Iris pigment epithelial cell (primary cell): ENCODE results near the gene GMDS.
A peak's percentile ranks its signal among the peaks of the same experiment; 100 is the strongest.

Experiments used
- DNase-seq: peaks from one replicate; pipeline ENCODE4 v3.0.0-alpha.2; 2011; ENCODE audit warnings: low read depth

Gene GMDS

GRCh38 chr6:1832844-1833787, 412.3 kb downstream of the GMDS start:
- no peak for DNase-seq

DNA sequence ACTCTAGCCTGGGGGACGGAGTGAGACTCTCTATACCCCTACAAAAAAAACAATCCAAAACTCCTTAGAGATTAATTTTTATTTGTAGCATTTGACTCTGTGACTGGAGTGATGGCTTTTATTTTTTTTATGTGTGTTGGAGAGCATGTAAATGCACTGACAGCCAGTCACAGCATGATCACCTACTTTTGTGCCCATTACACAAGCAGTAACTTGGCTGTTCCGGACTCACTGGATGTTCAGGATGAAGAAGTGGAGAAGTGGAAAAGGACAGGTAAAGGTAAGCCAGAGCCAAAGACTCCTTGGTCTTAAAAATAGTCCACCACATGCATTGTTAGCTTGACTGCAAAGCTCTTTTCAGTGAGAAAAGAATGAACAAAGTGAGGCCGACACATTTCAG, 413.0 kb downstream of the GMDS start:
- no peak for DNase-seq

- DNase-seq: no peak
Observed at GRCh38 chr6:1827984-1828793, 417.2 kb downstream of the GMDS start.

- DNase-seq: peak; percentile 68
Observed at GRCh38 chr6:1825926-1826325, 419.5 kb downstream of the GMDS start.

GRCh38 chr6:1825277-1825676, 420.1 kb downstream of the GMDS start:
- DNase-seq: no peak

DNA sequence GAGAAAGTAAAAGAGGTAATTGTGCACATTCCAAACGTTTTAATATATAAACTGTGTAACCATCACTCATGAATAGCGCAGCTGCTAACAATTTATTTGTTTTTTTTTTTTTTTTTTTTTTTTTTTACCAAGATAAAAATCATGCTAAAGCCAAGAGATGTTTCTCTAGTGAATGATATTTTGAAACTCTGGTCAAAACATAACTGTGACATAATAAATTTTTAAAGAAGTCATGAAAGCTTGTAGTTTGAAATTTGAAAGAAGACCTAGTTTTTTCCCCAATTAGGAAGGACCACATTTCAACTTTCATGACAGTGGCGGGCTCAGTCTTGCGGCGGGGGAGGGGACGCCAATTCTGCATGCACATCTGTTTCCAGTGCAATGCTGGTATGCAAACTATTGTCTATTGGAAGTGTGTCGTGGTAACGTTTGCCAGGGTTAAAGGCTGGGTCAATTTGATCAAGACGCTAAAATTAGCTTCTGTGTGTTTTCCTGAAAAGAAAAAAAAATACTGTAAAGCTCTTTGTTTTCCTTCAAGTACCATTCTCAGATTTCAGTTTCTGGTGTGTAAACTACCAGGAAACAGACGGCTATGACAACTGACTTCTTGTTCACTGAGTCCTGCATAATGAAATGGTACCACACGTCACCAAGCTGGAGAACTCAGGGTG, 423.8 kb downstream of the GMDS start:
- DNase-seq: peak; percentile 55

DNA sequence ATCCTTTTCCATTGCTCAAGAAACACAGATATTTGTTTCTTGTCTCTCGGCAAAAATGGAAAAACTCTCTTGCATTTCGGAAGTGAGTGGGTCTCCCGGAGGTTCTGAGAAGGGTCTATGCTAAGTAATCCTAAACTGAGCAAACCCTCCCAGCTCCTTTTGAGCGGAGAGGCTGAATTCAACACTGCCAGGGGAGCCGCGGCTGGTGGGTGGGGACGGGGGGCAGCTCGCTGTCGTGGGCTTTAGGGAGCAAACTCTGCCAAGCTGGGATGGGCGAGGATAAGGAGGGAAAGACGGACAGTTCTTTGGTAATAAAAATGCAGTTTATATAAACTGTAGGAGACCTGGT, 424.3 kb downstream of the GMDS start:
- DNase-seq: no peak

GRCh38 chr6:1820714-1821113, 424.7 kb downstream of the GMDS start:
- DNase-seq: no peak

DNA sequence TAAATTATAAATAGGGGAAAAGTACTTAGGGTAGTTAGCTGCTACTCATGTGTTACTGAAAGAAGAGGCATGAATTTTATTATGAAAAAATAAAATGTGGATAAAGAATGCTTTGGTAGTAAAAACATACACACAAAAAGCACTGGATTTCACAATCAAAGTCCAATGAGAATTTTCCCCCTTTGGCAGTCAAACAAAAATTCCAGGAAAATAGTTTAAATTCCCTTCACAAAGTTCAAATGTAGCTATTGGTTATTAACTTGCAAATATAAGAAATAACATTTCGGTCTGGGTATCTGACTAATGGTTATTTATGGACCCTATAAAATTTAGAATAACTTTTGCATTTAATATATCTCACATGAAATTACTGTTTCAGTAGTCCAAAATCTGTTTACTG, 425.2 kb downstream of the GMDS start:
- DNase-seq: peak; percentile 72

DNA sequence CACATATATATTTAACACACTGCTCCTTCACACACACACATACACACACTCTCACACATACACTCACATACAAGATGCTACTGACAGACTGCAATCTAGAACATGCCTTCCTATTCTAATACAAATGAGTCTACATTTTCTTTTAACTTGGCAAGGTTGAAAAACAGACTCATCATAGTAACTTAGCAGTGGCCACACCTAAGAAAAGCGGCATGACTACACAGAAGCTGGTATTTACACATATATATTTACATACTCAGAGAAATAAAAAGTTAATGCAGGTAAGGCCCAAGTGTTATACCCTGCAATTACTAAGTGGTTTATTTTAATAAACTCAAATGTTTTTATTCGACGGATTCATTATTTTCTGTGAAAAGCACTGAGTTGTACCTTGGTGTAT, 426.4 kb downstream of the GMDS start:
- no peak for DNase-seq

- peak; percentile 58 for DNase-seq
Observed at GRCh38 chr6:1817033-1817761, 428.2 kb downstream of the GMDS start.

DNA sequence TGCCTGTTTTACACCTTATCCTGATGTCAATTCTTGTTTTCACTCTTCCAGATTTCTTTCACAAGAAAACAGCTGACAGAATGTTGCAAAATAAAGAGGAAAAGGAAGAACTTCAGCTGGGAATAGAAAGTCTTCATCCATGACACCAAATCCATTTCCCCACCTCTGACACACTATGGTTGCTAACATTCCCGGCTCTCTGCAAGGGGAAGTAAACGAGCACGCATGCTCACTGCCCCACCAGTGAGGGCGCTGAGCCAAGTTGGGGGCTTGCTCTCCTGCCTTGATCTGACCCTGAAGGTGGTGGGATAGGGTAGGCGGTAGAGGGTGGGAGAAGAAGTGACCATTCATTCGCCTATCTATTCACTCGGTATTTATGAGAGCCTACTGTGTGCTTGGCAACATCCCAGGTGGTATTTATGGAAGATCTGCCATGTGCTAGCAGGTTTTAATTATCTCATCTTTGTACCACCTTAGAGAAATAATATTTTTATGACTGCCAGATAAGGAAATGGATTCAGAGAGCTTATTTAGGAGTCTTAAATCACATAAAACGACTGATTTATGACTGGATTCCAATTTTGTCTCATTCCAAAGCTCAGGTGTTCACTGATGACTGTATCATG, 429.5 kb downstream of the GMDS start:
- DNase-seq: no peak

GRCh38 chr6:1814279-1814678, 431.1 kb downstream of the GMDS start:
- no peak for DNase-seq

DNA sequence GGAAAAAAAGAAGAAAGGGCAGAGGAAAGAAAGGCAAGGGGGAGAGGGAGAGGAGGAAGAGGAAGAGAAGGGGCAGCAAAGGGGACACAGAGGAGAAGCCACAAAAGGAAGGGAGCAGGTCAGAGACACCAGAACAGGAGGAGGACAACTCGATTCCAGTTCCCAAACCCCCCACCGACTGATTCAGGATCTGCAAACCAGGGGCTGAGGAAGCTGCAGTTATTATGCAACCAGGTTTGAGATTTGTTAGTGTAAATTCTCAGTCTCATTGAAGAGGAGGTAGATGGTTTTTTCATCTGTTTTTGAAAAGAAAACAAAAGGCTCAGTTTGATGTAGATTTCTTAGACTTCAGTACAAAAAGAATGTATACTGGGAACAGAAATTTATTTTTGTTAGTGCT, 432.9 kb downstream of the GMDS start:
- no peak for DNase-seq

GRCh38 chr6:1812034-1812433, 433.4 kb downstream of the GMDS start:
- DNase-seq: no peak

- no peak for DNase-seq
Observed at GRCh38 chr6:1810880-1811279, 434.5 kb downstream of the GMDS start.

GRCh38 chr6:1809291-1809988, 436.0 kb downstream of the GMDS start:
- DNase-seq: no peak

DNA sequence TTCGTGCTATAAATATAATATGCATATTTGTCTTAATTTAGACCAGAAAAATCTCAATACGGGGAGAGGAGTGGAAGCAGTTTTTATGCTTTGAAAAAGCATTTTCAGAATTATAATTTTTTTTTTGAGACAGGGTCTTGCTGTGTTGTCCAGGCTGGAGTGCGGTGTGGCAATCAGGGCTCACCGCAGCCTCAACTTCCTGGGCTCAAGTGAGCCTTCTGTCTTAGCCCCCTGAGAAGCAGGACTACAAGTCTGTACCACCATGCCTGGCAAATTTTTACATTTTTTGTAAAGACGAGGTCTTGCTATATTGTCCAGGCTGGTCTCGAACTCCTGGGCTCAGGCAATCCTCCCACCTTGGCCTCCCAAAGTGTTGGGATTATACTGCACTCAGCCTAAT, 438.5 kb downstream of the GMDS start:
- no peak for DNase-seq

- DNase-seq: peak; percentile 42
Observed at GRCh38 chr6:1802491-1803395, 442.7 kb downstream of the GMDS start.

GRCh38 chr6:1801401-1801800, 444.0 kb downstream of the GMDS start:
- no peak for DNase-seq
